Measurements from ENCODE around the gene GMCL1. TPM values are rescaled to one million over a fixed set of nuclear protein-coding genes. Genes with fewer than 3 reads are reported as not detected.

Gene GMCL1
- total and polyA plus RNA-seq, 2 of the 13 experiments (the other 11 are each of a cell fraction or from before 2014, with no cell fraction given): 18.7 to 24.0 TPM

GRCh38 chr2:69893684-69894551 lies 64.5 kb downstream of the GMCL1 start, which contains the start of gene SNRNP27 (continued):
- TF ChIP-seq CERS6 (CRISPR knock-in tag; IDR thresholded peaks at IDR 0.05): peak; percentile 94
- peak; percentile 65; the same call in 1 of the 2 replicates for TF ChIP-seq ZNF558 (CRISPR knock-in tag; IDR thresholded peaks at IDR 0.05; ENCODE audit: borderline replicate concordance)
- peak; percentile 64; the same call in 1 of the 2 replicates for TF ChIP-seq ZNF281 (CRISPR knock-in tag; IDR thresholded peaks at IDR 0.05; ENCODE audit: borderline replicate concordance)
- peak; percentile 96 for TF ChIP-seq ZBTB44 (CRISPR knock-in tag; IDR thresholded peaks at IDR 0.05)
- TF ChIP-seq HNRNPUL1 (IDR thresholded peaks at IDR 0.05; ENCODE audit: low read depth, low read length): no peak
- TF ChIP-seq ZNF547 (CRISPR knock-in tag; IDR thresholded peaks at IDR 0.05): peak; percentile 82; the same call in 1 of the 2 replicates
- no peak for TF ChIP-seq ZNF75D (CRISPR knock-in tag; IDR thresholded peaks at IDR 0.05; ENCODE audit: borderline replicate concordance)
- no peak for TF ChIP-seq ZMYM2 (CRISPR knock-in tag; IDR thresholded peaks at IDR 0.05)
